Upper lobe of left lung (tissue), 4 donors: ENCODE data around the gene SNTA1.

Experiments used
- CTCF ChIP-seq, 6 experiments: fragments of 450-650 bp in 4 of 6; fragments of 200-600 bp in 2 of 6; sonication (generic) in 2 of 6; IDR thresholded peaks; one replicate each; pipeline ENCODE4 v1.5.1; 2016 to 2019; ENCODE audit warnings: antibody characterized with exemption in 6 of 6
- EP300 ChIP-seq, 4 donors: sonication (generic); formaldehyde crosslinking; IDR thresholded peaks; one replicate each; pipeline ENCODE4 v1.5.1; 2017; ENCODE audit warnings: antibody characterized with exemption in 4 of 4, control low read depth in 2 of 4
- POLR2A ChIP-seq, 4 donors: fragments of 450-650 bp; IDR thresholded peaks; one replicate each; pipeline ENCODE4 v1.5.1; 2016 to 2017; ENCODE audit warnings: antibody characterized with exemption in 4 of 4, mild to moderate bottlenecking in 2 of 4

DNA sequence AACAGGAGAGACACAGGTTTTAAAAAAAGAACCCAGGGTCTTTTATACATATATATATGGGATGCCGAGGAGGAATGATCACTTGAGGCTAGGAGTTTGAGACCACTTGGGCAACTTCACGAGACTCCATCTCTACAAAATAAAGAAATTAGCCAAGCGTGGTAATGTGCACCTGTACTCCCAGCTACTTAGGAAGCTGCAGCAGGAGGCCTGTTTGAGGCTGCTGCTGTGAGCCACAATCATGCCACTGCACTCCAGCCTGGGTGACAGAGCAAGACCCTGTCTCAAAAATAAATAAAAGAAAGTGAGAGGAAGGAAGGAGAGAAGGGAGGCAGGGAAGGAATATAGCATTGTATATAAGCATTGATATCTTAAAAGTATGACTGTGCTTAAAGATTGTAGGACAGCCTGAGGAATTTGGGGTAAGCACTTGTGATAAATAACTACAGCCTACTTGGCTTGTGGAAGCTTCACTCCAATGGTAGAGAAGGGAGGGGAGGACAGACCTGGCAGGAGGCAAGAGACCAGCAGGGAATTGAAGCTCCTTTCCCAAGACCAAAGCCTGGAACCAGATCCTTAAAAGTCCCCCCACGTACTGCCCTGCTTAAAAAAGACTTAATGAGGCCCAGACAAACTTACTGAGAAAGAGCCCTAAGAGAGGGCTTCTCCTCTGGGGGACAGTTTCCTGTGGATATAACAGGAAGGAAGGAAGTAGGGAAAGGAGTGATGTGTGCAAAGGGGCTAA is 2.5 kb upstream of the SNTA1 start:
- TF ChIP-seq POLR2A (IDR thresholded peaks at IDR 0.05), result no peak
- TF ChIP-seq CTCF (IDR thresholded peaks at IDR 0.05), result no peak
- no peak for TF ChIP-seq EP300 (IDR thresholded peaks at IDR 0.05)
